HEK293T (cell line): ENCODE results near the gene TMEM218.

Experiments used
- CTCF ChIA-PET: fragments of 350-600 bp; formaldehyde crosslinking; extraction: SDS; loops from one replicate; lab custom pipeline; 2021; ENCODE audit warnings: antibody characterized with exemption, inconsistent platforms; lab: Yijun Ruan, JAX
- POLR2A ChIA-PET: fragments of 350-600 bp; formaldehyde crosslinking; extraction: SDS; loops from one replicate; lab custom pipeline; 2020; ENCODE audit warnings: antibody characterized with exemption, inconsistent platforms; lab: Yijun Ruan, JAX
- DNase-seq: peaks from one replicate; pipeline ENCODE4 v3.0.0; 2012; ENCODE audit warnings: mixed read lengths; ENCODE audit errors: extremely low spot score
- ARNT ChIP-seq: fragments of 450-650 bp; IDR thresholded peaks from 2 replicates; pipeline ENCODE4 v1.6.1; 2017; ENCODE audit warnings: mild to moderate bottlenecking
- BHLHE40 ChIP-seq: fragments of 450-650 bp; IDR thresholded peaks from 2 replicates; pipeline ENCODE4 v1.6.1; 2016; ENCODE audit warnings: mild to moderate bottlenecking, moderate library complexity, borderline replicate concordance
- CTBP1 ChIP-seq: fragments of 450-650 bp; IDR thresholded peaks from 2 replicates; pipeline ENCODE4 v1.6.1; 2016; ENCODE audit warnings: borderline replicate concordance
- ELF4 ChIP-seq: fragments of 450-650 bp; IDR thresholded peaks from 2 replicates; pipeline ENCODE4 v1.6.1; 2017; ENCODE audit warnings: antibody characterized with exemption
- FOXA1 ChIP-seq: fragments of 450-650 bp; IDR thresholded peaks from 2 replicates; pipeline ENCODE4 v1.6.1; 2016; ENCODE audit warnings: mild to moderate bottlenecking
- FOXK2 ChIP-seq: fragments of 450-650 bp; IDR thresholded peaks from 2 replicates; pipeline ENCODE4 v1.6.1; 2016; ENCODE audit warnings: mild to moderate bottlenecking
- FOXM1 ChIP-seq: fragments of 450-650 bp; IDR thresholded peaks from 2 replicates; pipeline ENCODE4 v1.6.1; 2017; ENCODE audit warnings: mild to moderate bottlenecking, borderline replicate concordance
- HDGF ChIP-seq: fragments of 450-650 bp; IDR thresholded peaks from 2 replicates; pipeline ENCODE4 v1.6.1; 2017; ENCODE audit warnings: antibody characterized with exemption, borderline replicate concordance
- L3MBTL2 ChIP-seq: fragments of 450-650 bp; conservative IDR thresholded peaks from 2 replicates; pipeline ENCODE4 v1.6.1; 2016; ENCODE audit warnings: mild to moderate bottlenecking
- LEF1 ChIP-seq: fragments of 450-650 bp; IDR thresholded peaks from 2 replicates; pipeline ENCODE4 v1.6.1; 2017; ENCODE audit warnings: mild to moderate bottlenecking, borderline replicate concordance
- NFRKB ChIP-seq: fragments of 450-650 bp; IDR thresholded peaks from 2 replicates; pipeline ENCODE4 v1.6.1; 2016; ENCODE audit warnings: mild to moderate bottlenecking, moderate library complexity
- PKNOX1 ChIP-seq: fragments of 450-650 bp; IDR thresholded peaks from 2 replicates; pipeline ENCODE4 v1.6.1; 2016
- SP1 ChIP-seq: fragments of 450-650 bp; IDR thresholded peaks from 2 replicates; pipeline ENCODE4 v1.6.1; 2017
- SUZ12 ChIP-seq: fragments of 450-650 bp; IDR thresholded peaks from 2 replicates; pipeline ENCODE4 v1.6.1; 2016; ENCODE audit warnings: mild to moderate bottlenecking
- TARDBP ChIP-seq: fragments of 450-650 bp; IDR thresholded peaks from 2 replicates; pipeline ENCODE4 v1.6.1; 2016
- ZNF384 ChIP-seq: fragments of 450-650 bp; IDR thresholded peaks from 2 replicates; pipeline ENCODE4 v1.6.1; 2016

TMEM218 gene

GRCh38 chr11:125074511-125075241, 36.8 kb downstream of the TMEM218 start:
- no peak for TF ChIP-seq HDGF
- TF ChIP-seq BHLHE40, result no peak
- no peak for TF ChIP-seq TARDBP
- TF ChIP-seq FOXK2, result no peak
- TF ChIP-seq ELF4, result no peak
- no peak for TF ChIP-seq CTBP1
- no peak for TF ChIP-seq LEF1
- no peak for TF ChIP-seq SUZ12
- TF ChIP-seq SP1, result no peak
- TF ChIP-seq FOXM1, result no peak
- no peak for TF ChIP-seq FOXA1
- no peak for TF ChIP-seq NFRKB
- no peak for TF ChIP-seq L3MBTL2
- TF ChIP-seq PKNOX1, result no peak
- no peak for TF ChIP-seq ZNF384
- no peak for TF ChIP-seq ARNT
- DNase-seq, result no peak
- ChIA-PET CTCF (interaction anchor here (0.6 kb wide), 1 partner anchor 356 kb away, joined by 3 read pairs; no protein-coding TSS in a partner anchor), POLR2A (no interaction called here)

GRCh38 chr11:125073616-125074483, 37.6 kb downstream of the TMEM218 start:
- CTCF ChIA-PET, result interaction anchor here (0.6 kb wide), 1 partner anchor 357 kb away, joined by 3 read pairs; no protein-coding TSS in a partner anchor
- no peak for DNase-seq
- POLR2A ChIA-PET, result no interaction called here
- TF ChIP-seq SUZ12 (no peak), BHLHE40 (no peak), PKNOX1 (no peak), FOXA1 (no peak), CTBP1 (no peak), NFRKB (no peak), HDGF (no peak), ELF4 (no peak), ARNT (no peak), TARDBP (no peak), LEF1 (no peak), L3MBTL2 (no peak)

DNA sequence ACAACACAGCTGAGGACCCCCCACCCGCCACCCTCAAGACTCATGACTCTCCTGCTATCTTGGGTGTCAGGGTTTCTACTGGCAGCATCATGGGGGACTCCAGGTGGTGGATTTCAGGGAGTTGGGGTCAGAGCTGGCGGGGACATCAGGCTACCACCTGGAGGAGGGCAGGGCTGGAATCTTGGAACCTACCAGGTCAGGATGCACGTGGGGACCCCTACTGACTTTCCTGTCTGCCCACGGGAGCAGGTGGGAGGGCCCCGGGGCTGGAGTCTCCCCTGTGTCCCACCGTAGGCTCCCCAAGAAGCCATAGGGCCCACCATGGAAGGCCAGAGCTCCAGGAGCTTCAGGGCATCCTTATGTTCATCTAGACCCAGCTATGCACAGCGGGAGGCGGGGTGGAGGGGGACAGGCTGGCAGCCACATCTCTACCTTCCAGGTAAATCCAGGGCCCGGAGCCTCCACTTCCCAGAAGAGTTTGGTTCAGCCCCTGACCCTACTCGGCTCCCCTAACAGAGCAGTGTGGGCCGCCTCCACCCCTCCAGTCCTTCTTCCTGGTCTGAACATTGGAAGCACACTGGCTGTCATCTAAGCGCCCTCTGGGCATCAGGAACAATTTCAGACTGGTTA, 38.4 kb downstream of the TMEM218 start:
- ChIA-PET CTCF (no interaction called here), POLR2A (no interaction called here)
- no peak for TF ChIP-seq SP1
- TF ChIP-seq ZNF384, result no peak
- no peak for TF ChIP-seq LEF1
- no peak for TF ChIP-seq PKNOX1
- no peak for TF ChIP-seq L3MBTL2
- no peak for TF ChIP-seq NFRKB
- no peak for TF ChIP-seq CTBP1
- no peak for TF ChIP-seq FOXM1
- TF ChIP-seq ELF4, result no peak
- TF ChIP-seq SUZ12, result no peak
- no peak for TF ChIP-seq BHLHE40
- TF ChIP-seq FOXA1, result no peak
- TF ChIP-seq ARNT, result no peak
- TF ChIP-seq TARDBP, result no peak
- TF ChIP-seq FOXK2, result no peak
- no peak for TF ChIP-seq HDGF
- DNase-seq, result no peak

GRCh38 chr11:125072218-125072960, 39.0 kb downstream of the TMEM218 start:
- CTCF ChIA-PET, result no interaction called here
- no peak for DNase-seq
- POLR2A ChIA-PET, result no interaction called here
- TF ChIP-seq LEF1 (no peak), FOXM1 (no peak), FOXA1 (no peak), FOXK2 (no peak), L3MBTL2 (no peak), NFRKB (no peak), CTBP1 (no peak), BHLHE40 (no peak), TARDBP (no peak), ZNF384 (no peak), ELF4 (no peak), ARNT (no peak), PKNOX1 (no peak), SP1 (no peak), HDGF (no peak), SUZ12 (no peak)
